Ascending aorta (tissue), 2 donors: Measurements from ENCODE around the gene RPP25. TPM values are rescaled to one million over a fixed set of nuclear protein-coding genes. Genes with fewer than 3 reads are reported as not detected.
"Not testable (repeated sequence)": the region's sequence is repeated elsewhere in the genome, so short reads cannot be mapped to it uniquely, and the experiment has no call there.

Source experiments
- DNase-seq, 2 donors: peaks; one replicate each; pipeline ENCODE4 v3.0.0-alpha.2; 2019; ENCODE audit warnings: low spot score in 2 of 2
- H3K27ac ChIP-seq, 2 donors: fragments of 200-600 bp; sonication (generic); one replicate each; pipeline ENCODE4 v1.5.1; 2016 to 2017; ENCODE audit warnings: mild to moderate bottlenecking in 1 of 2
- H3K27me3 ChIP-seq: fragments of 200-600 bp; sonication (generic); one replicate; pipeline ENCODE4 v1.5.1; 2017
- H3K36me3 ChIP-seq, 2 donors: fragments of 200-600 bp; sonication (generic); one replicate each; pipeline ENCODE4 v1.5.1; 2016
- H3K4me1 ChIP-seq, 2 donors: fragments of 200-600 bp; sonication (generic); one replicate each; pipeline ENCODE4 v1.5.1; 2016 to 2017; ENCODE audit warnings: mild to moderate bottlenecking in 1 of 2
- H3K4me3 ChIP-seq, 2 donors: fragments of 200-600 bp; sonication (generic); one replicate each; pipeline ENCODE4 v1.5.1; 2016 to 2017; ENCODE audit warnings: mild to moderate bottlenecking in 1 of 2
- H3K9me3 ChIP-seq, 2 donors: fragments of 200-600 bp; sonication (generic); one replicate each; pipeline ENCODE4 v1.5.1; 2016
- intact Hi-C: fragments of 100-400 bp; cut with DNase I; formaldehyde crosslinking; loops from one replicate; pipeline ENCODE4 v1.15.1; 2023
- total RNA-seq: library from RNA; depleted of rRNA; stranded (reverse); fragments of >200 nt; gene quantifications from one replicate; pipeline ENCODE4 v1.1.0, GENCODE V29; 2016
- TF ChIP-seq, protein P1 (sequence below), 3 experiments: fragments of 200-600 bp in 2 of 3; fragments of 450-650 bp in 1 of 3; sonication (generic) in 2 of 3; IDR thresholded peaks; one replicate each; pipeline ENCODE4 v1.5.1; 2016 to 2019; ENCODE audit warnings: antibody characterized with exemption in 3 of 3, mild to moderate bottlenecking in 1 of 3, moderate library complexity in 1 of 3

RPP25 gene
- total RNA-seq, 1 donor from 2014 or later, result 28.4 TPM

- Histone ChIP-seq H3K27ac (no peak overlapping the region), H3K36me3 (peaks cover 21% of the 10 kb centered on the region in 2 donors), H3K9me3 (no peaks in the 10 kb centered on the region), H3K4me1 (peaks cover 8 to 23% of the 10 kb centered on the region in 2 donors), H3K27me3 (no peaks in the 10 kb centered on the region), H3K4me3 (no peak overlapping the region)
- no peak for DNase-seq
- intact Hi-C loops, result no loop called here
- TF ChIP-seq, protein P1, sequence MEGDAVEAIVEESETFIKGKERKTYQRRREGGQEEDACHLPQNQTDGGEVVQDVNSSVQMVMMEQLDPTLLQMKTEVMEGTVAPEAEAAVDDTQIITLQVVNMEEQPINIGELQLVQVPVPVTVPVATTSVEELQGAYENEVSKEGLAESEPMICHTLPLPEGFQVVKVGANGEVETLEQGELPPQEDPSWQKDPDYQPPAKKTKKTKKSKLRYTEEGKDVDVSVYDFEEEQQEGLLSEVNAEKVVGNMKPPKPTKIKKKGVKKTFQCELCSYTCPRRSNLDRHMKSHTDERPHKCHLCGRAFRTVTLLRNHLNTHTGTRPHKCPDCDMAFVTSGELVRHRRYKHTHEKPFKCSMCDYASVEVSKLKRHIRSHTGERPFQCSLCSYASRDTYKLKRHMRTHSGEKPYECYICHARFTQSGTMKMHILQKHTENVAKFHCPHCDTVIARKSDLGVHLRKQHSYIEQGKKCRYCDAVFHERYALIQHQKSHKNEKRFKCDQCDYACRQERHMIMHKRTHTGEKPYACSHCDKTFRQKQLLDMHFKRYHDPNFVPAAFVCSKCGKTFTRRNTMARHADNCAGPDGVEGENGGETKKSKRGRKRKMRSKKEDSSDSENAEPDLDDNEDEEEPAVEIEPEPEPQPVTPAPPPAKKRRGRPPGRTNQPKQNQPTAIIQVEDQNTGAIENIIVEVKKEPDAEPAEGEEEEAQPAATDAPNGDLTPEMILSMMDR (IDR thresholded peaks at IDR 0.05), result no peak
Measured at GRCh38 chr15:74933573-74933972, 23.0 kb downstream of the RPP25 start.

DNA sequence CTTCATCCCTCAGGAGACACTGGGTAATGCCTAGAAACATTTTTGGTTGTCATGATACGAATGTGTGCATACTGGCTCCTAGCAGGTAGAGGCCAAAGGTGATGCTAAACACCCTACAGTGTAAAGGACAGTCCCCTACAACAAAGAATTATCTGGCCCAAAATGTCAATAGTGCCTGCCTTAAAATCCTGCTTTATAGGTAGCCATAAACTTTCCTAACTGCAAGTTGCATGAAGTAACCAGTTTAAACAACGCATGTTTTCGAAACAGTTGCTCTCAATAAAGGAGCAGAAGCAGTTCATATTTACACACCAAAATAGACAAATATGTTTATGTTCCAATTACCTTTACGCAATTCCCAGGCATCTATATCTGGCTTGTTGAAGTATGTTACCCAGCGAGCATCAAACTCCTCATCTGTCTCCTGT lies 27.8 kb downstream of the RPP25 start:
- H3K36me3 ChIP-seq, result peaks cover 43 to 51% of the 10 kb centered on the region in 2 donors
- intact Hi-C loops, result no loop called here
- TF ChIP-seq, protein P1 (IDR thresholded peaks at IDR 0.05), result no peak

GRCh38 chr15:74924525-74924924 lies 32.0 kb downstream of the RPP25 start:
- TF ChIP-seq, protein P1 (IDR thresholded peaks at IDR 0.05), result no peak
- Histone ChIP-seq H3K27ac (no peak overlapping the region), H3K27me3 (no peaks in the 10 kb centered on the region), H3K4me1 (no peaks in the 10 kb centered on the region), H3K4me3 (no peak overlapping the region), H3K9me3 (no peaks in the 10 kb centered on the region), H3K36me3 (peaks cover 65 to 79% of the 10 kb centered on the region in 2 donors)
- intact Hi-C loops, result no loop called here
- DNase-seq, result no peak

More for the DNA sequence above, 27.8 kb downstream of the RPP25 start:
- Histone ChIP-seq H3K4me3 (no peak overlapping the region), H3K9me3 (no peaks in the 10 kb centered on the region), H3K27ac (no peak overlapping the region), H3K27me3 (no peaks in the 10 kb centered on the region), H3K4me1 (no peaks in the 10 kb centered on the region)
- no peak for DNase-seq

DNA sequence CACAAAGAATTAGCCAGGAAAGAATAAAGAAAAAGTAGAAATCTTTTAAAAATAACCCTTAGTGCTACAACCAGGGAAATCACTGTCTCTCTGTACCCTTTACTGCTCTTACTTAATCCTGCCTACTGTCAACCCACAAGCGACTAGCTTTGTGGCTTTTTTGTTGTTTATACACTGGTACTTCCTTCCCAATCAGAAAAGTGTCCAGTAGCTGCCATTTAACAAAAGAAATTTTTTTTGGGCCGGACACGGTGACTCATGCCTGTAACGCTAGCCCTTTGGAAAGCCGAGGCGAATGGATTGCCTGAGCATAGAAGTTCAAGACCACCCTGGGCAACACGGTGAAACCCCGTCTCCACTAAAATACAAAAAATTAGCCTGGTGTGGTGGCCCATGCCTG lies 36.1 kb downstream of the RPP25 start:
- intact Hi-C loops, result no loop called here
- TF ChIP-seq, protein P1 (IDR thresholded peaks at IDR 0.05), result no peak
- Histone ChIP-seq H3K4me1 (no peaks in the 10 kb centered on the region), H3K36me3 (peaks cover 66 to 86% of the 10 kb centered on the region in 2 donors), H3K9me3 (no peaks in the 10 kb centered on the region), H3K4me3 (no peak overlapping the region), H3K27me3 (no peaks in the 10 kb centered on the region), H3K27ac (no peak overlapping the region)
- DNase-seq, result no peak

DNA sequence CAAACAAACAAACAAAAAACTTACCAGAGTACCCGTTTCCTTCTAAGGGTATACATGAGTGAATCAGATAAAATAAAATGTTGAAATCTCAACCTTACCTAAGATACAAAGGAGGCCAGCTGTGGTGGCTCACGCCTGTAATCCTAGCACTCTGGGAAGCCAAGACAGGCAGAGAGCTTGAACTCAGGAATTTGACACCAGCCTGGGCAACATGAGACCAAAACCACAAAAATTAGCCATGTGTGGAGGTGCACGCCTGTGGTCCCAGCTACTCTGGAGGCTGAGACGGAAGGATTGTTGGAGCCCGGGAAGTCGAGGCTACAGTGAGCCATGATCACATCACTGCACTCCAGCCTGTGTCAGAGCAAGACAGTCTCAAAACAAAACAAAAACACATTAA lies 38.9 kb downstream of the RPP25 start:
- no peak overlapping the region for H3K4me3 ChIP-seq
- H3K36me3 ChIP-seq, result peaks cover 59 to 81% of the 10 kb centered on the region in 2 donors
- intact Hi-C loops, result no loop called here
- DNase-seq, result no peak
- H3K27me3 ChIP-seq, result no peaks in the 10 kb centered on the region
- no peak overlapping the region for H3K27ac ChIP-seq
- TF ChIP-seq, protein P1 (IDR thresholded peaks at IDR 0.05), result no peak
- no peaks in the 10 kb centered on the region for H3K9me3 ChIP-seq
- H3K4me1 ChIP-seq, result no peaks in the 10 kb centered on the region

GRCh38 chr15:74913799-74914198 lies 42.8 kb downstream of the RPP25 start:
- H3K4me3 ChIP-seq, DNase-seq, H3K4me1 ChIP-seq, intact Hi-C loops, H3K9me3 ChIP-seq, H3K27me3 ChIP-seq, H3K27ac ChIP-seq: not testable (repeated sequence)
- H3K36me3 ChIP-seq, result peaks cover 29 to 48% of the 10 kb centered on the region in 2 donors
